ENCODE measurements around the gene CAPS.

CAPS gene

GRCh38 chr19:5914946-5915781, 1.1 kb downstream of the CAPS start:
- DNase-seq, result no peak

- DNase-seq, result no peak
Observed at GRCh38 chr19:5915782-5916165, 1.7 kb downstream of the CAPS start.

- DNase-seq, result no peak
Observed at GRCh38 chr19:5916181-5916708, 2.2 kb downstream of the CAPS start.

- DNase-seq, result no peak
Observed at GRCh38 chr19:5917431-5918107, 3.5 kb downstream of the CAPS start.

- DNase-seq, result no peak
Observed at GRCh38 chr19:5918463-5919079, 4.5 kb downstream of the CAPS start.

GRCh38 chr19:5921516-5922160, 7.6 kb downstream of the CAPS start:
- DNase-seq, result no peak

- DNase-seq, result no peak
Observed at GRCh38 chr19:5922161-5922545, 8.1 kb downstream of the CAPS start.

GRCh38 chr19:5923356-5923755, 9.3 kb downstream of the CAPS start:
- no peak for DNase-seq

- no peak for DNase-seq
Observed at GRCh38 chr19:5925830-5926427, 11.9 kb downstream of the CAPS start.

- no peak for DNase-seq
Observed at GRCh38 chr19:5926641-5927440, 12.8 kb downstream of the CAPS start.

- no peak for DNase-seq
Observed at GRCh38 chr19:5927441-5927821, 13.4 kb downstream of the CAPS start.

- DNase-seq, result no peak
Observed at GRCh38 chr19:5929179-5929578, 15.1 kb downstream of the CAPS start.

- DNase-seq, result no peak
Observed at GRCh38 chr19:5929625-5930024, 15.6 kb downstream of the CAPS start.

- no peak for DNase-seq
Observed at GRCh38 chr19:5931251-5931650, 17.2 kb downstream of the CAPS start.

GRCh38 chr19:5932146-5932545, 18.1 kb downstream of the CAPS start:
- no peak for DNase-seq

- no peak for DNase-seq
Observed at GRCh38 chr19:5932609-5933262, 18.7 kb downstream of the CAPS start.

- DNase-seq, result no peak
Observed at GRCh38 chr19:5933391-5934068, 19.5 kb downstream of the CAPS start.

- DNase-seq, result no peak
Observed at GRCh38 chr19:5934069-5934401, 20.0 kb downstream of the CAPS start.

- DNase-seq, result no peak
Observed at GRCh38 chr19:5934774-5935472, 20.9 kb downstream of the CAPS start.
